Suppressor macrophage treated with lipopolysaccharide for 4 hours (primary cell): ENCODE measurements around the gene L1TD1.
"Not testable (repeated sequence)": the region's sequence is repeated elsewhere in the genome, so short reads cannot be mapped to it uniquely, and the experiment has no call there.

ENCODE experiments used
- DNase-seq: peaks from one replicate; pipeline ENCODE4 v3.0.0-alpha.2; 2020

The L1TD1 gene

GRCh38 chr1:62208087-62208486 is 13.4 kb downstream of the L1TD1 start:
- DNase-seq = no peak

GRCh38 chr1:62208970-62209369 is 14.3 kb downstream of the L1TD1 start:
- DNase-seq = no peak

- peak; percentile 68 for DNase-seq
These were observed 15.4 kb downstream of the L1TD1 start for GRCh38 chr1:62209931-62210595.

- no peak for DNase-seq
These were observed 16.3 kb downstream of the L1TD1 start for GRCh38 chr1:62210960-62211359.

GRCh38 chr1:62212411-62212810 is 17.8 kb downstream of the L1TD1 start:
- no peak for DNase-seq

- DNase-seq = no peak
These were observed 18.6 kb downstream of the L1TD1 start for GRCh38 chr1:62213075-62213914.

GRCh38 chr1:62218604-62219003 is 24.0 kb downstream of the L1TD1 start:
- no peak for DNase-seq

GRCh38 chr1:62220456-62220855 is 25.8 kb downstream of the L1TD1 start:
- DNase-seq = not testable (repeated sequence)

- no peak for DNase-seq
These were observed 26.5 kb downstream of the L1TD1 start for GRCh38 chr1:62221171-62221570.

- DNase-seq = no peak
These were observed 27.7 kb downstream of the L1TD1 start for GRCh38 chr1:62222321-62222720.

- no peak for DNase-seq
These were observed 29.5 kb downstream of the L1TD1 start for GRCh38 chr1:62224182-62224581.

GRCh38 chr1:62227496-62227895 is 32.8 kb downstream of the L1TD1 start:
- no peak for DNase-seq

- DNase-seq = peak; percentile 49
These were observed 33.7 kb downstream of the L1TD1 start for GRCh38 chr1:62228136-62228882.

- no peak for DNase-seq
These were observed 34.2 kb downstream of the L1TD1 start for GRCh38 chr1:62228883-62229187.

- no peak for DNase-seq
These were observed 34.8 kb downstream of the L1TD1 start for GRCh38 chr1:62229468-62229867.

GRCh38 chr1:62229932-62230331 is 35.3 kb downstream of the L1TD1 start:
- DNase-seq = no peak

- DNase-seq = no peak
These were observed 36.1 kb downstream of the L1TD1 start for GRCh38 chr1:62230718-62231117.

- peak; percentile 45 for DNase-seq
These were observed 38.2 kb downstream of the L1TD1 start for GRCh38 chr1:62232871-62233278.

GRCh38 chr1:62233926-62234450 is 39.3 kb downstream of the L1TD1 start:
- no peak for DNase-seq

- no peak for DNase-seq
These were observed 40.0 kb downstream of the L1TD1 start for GRCh38 chr1:62234688-62235087.

GRCh38 chr1:62235576-62235975 is 40.9 kb downstream of the L1TD1 start:
- DNase-seq = no peak

GRCh38 chr1:62237361-62237760 is 42.7 kb downstream of the L1TD1 start:
- DNase-seq = no peak

- DNase-seq = no peak
These were observed 43.3 kb downstream of the L1TD1 start for GRCh38 chr1:62237950-62238374.

- no peak for DNase-seq
These were observed 43.9 kb downstream of the L1TD1 start for GRCh38 chr1:62238507-62238906.
